ENCODE results near the gene PDE4D.

Gene PDE4D

GRCh38 chr5:58933891-58934628 lies 959.5 kb downstream of the PDE4D start:
- DNase-seq: peak; percentile 24

- DNase-seq: no peak
Observed at GRCh38 chr5:58932057-58932612, 961.4 kb downstream of the PDE4D start.

GRCh38 chr5:58930520-58930919 lies 963.0 kb downstream of the PDE4D start:
- no peak for DNase-seq

- DNase-seq: no peak
Observed at GRCh38 chr5:58929726-58930125, 963.8 kb downstream of the PDE4D start.

GRCh38 chr5:58927938-58928337 lies 965.6 kb downstream of the PDE4D start:
- no peak for DNase-seq

- no peak for DNase-seq
Observed at GRCh38 chr5:58927181-58927580, 966.3 kb downstream of the PDE4D start.

GRCh38 chr5:58926541-58926935 lies 967.0 kb downstream of the PDE4D start:
- no peak for DNase-seq

- DNase-seq: no peak
Observed at GRCh38 chr5:58925627-58926540, 967.6 kb downstream of the PDE4D start.

- no peak for DNase-seq
Observed at GRCh38 chr5:58924306-58924705, 969.2 kb downstream of the PDE4D start.

GRCh38 chr5:58923355-58923754 lies 970.2 kb downstream of the PDE4D start:
- no peak for DNase-seq

GRCh38 chr5:58922461-58923171 lies 970.9 kb downstream of the PDE4D start:
- no peak for DNase-seq

GRCh38 chr5:58921159-58921558 lies 972.4 kb downstream of the PDE4D start:
- no peak for DNase-seq

- no peak for DNase-seq
Observed at GRCh38 chr5:58919833-58920232, 973.7 kb downstream of the PDE4D start.

Data from activated CD4-positive, alpha-beta T cell treated with anti-CD3 and anti-CD28 coated beads, Interleukin-2, amount 50 U/mL, for 1 hour (primary cell).